Muscle of leg (tissue), 11 donors: ENCODE data around the gene ACOX1. TPM values are rescaled to one million over a fixed set of nuclear protein-coding genes. Genes with fewer than 3 reads are reported as not detected.

ENCODE experiments used
- DNase-seq: peaks from one replicate; pipeline ENCODE4 v3.0.0; 2013
- H3K27ac ChIP-seq: one replicate; pipeline ENCODE4 v1.5.1; 2013; ENCODE audit warnings: mild to moderate bottlenecking, low read length, control low read depth
- H3K27me3 ChIP-seq: one replicate; pipeline ENCODE4 v1.6.1; 2013; ENCODE audit warnings: low read length; ENCODE audit not compliant: control insufficient read depth, insufficient read depth
- H3K36me3 ChIP-seq: one replicate; pipeline ENCODE4 v1.6.1; 2013; ENCODE audit warnings: low read length; ENCODE audit not compliant: control insufficient read depth, insufficient read depth
- H3K4me1 ChIP-seq: one replicate; pipeline ENCODE4 v1.6.1; 2013; ENCODE audit warnings: low read length; ENCODE audit not compliant: control insufficient read depth, insufficient read depth
- H3K4me3 ChIP-seq: one replicate; pipeline ENCODE4 v1.5.1; 2013; ENCODE audit warnings: low read length, control low read depth
- H3K9me3 ChIP-seq: replicated peaks from 2 replicates; pipeline ENCODE4 v1.6.1; 2013; ENCODE audit warnings: low read depth, low read length; ENCODE audit not compliant: control insufficient read depth
- WGBS: methylation state at CpG from one replicate; pipeline ENCODE4 v1.1.5; 2013; ENCODE audit warnings: missing lambda C conversion rate; ENCODE audit not compliant: insufficient coverage; 5-methylcytosine and 5-hydroxymethylcytosine counted together
- polyA plus RNA-seq, 8 donors: library from polyadenylated mRNA; unstranded; fragments of 120-200 nt; gene quantifications; one replicate each; pipeline versions ENCODE4 v1.2.1 to v1.2.3, GENCODE V29; 2013; ENCODE audit warnings: inconsistent platforms in 1 of 8, low replicate concordance in 1 of 8; ENCODE audit not compliant: insufficient read length in 8 of 8, insufficient read depth in 1 of 8
- total RNA-seq: library from RNA; stranded (reverse); fragments of 120-200 nt; gene quantifications from one replicate; pipeline ENCODE4 v1.2.4, GENCODE V29; 2013

Gene ACOX1
- total and polyA plus RNA-seq, 9 donors, result 14.6 to 23.2 (median 18.8) TPM

- no peaks in the 10 kb centered on the region for H3K9me3 ChIP-seq
- peaks cover 24% of the 10 kb centered on the region for H3K4me1 ChIP-seq
- no peak within 1 kb of the TSS for H3K27ac ChIP-seq
- H3K4me3 ChIP-seq, result no peak within 1 kb of the TSS
- no peaks in the 10 kb centered on the region for H3K27me3 ChIP-seq
- no peak for DNase-seq
- WGBS, result 85% methylated on average over 20 of the region's 21 CpGs
- H3K36me3 ChIP-seq, result peaks cover 21% of the 10 kb centered on the region
Observed at GRCh38 chr17:76000755-76001521, 22.0 kb upstream of the ACOX1 start, which contains the start of gene CDK3. Gene CDK3, plus strand, starts transcription at chr17:76000855. Its CDS starts 571 bp downstream, at chr17:76001426.

GRCh38 chr17:76000016-76000754 lies 21.2 kb upstream of the ACOX1 start:
- Histone ChIP-seq H3K36me3 (peaks cover 26% of the 10 kb centered on the region), H3K9me3 (no peaks in the 10 kb centered on the region), H3K27me3 (no peaks in the 10 kb centered on the region), H3K4me1 (peaks cover 16% of the 10 kb centered on the region), H3K4me3 (no peak overlapping the region), H3K27ac (no peak overlapping the region)
- 61% methylated on average over 20 of the region's 31 CpGs for WGBS
- no peak for DNase-seq

GRCh38 chr17:75998327-75998795 lies 19.4 kb upstream of the ACOX1 start:
- H3K4me1 ChIP-seq, result peaks cover 7% of the 10 kb centered on the region
- 95% methylated on average over 8 of the region's 9 CpGs for WGBS
- no peaks in the 10 kb centered on the region for H3K9me3 ChIP-seq
- no peak overlapping the region for H3K4me3 ChIP-seq
- no peak overlapping the region for H3K27ac ChIP-seq
- peaks cover 27% of the 10 kb centered on the region for H3K36me3 ChIP-seq
- no peak for DNase-seq
- no peaks in the 10 kb centered on the region for H3K27me3 ChIP-seq

- H3K9me3 ChIP-seq, result no peaks in the 10 kb centered on the region
- peaks cover 28% of the 10 kb centered on the region for H3K36me3 ChIP-seq
- H3K4me3 ChIP-seq, result no peak overlapping the region
- H3K4me1 ChIP-seq, result peaks cover 7% of the 10 kb centered on the region
- H3K27ac ChIP-seq, result no peak overlapping the region
- peak; percentile 51 for DNase-seq
- H3K27me3 ChIP-seq, result no peaks in the 10 kb centered on the region
- WGBS, result 22% methylated on average over 17 of the region's 18 CpGs
Observed at GRCh38 chr17:75996665-75997590, 18.0 kb upstream of the ACOX1 start.

GRCh38 chr17:75995385-75995925 lies 16.5 kb upstream of the ACOX1 start:
- WGBS, result 85% methylated on average over 7 of the region's 7 CpGs
- DNase-seq, result no peak
- Histone ChIP-seq H3K36me3 (peaks cover 24% of the 10 kb centered on the region), H3K4me3 (no peak overlapping the region), H3K9me3 (no peaks in the 10 kb centered on the region), H3K27me3 (no peaks in the 10 kb centered on the region), H3K27ac (no peak overlapping the region), H3K4me1 (peaks cover 7% of the 10 kb centered on the region)

GRCh38 chr17:75994802-75995370 lies 15.9 kb upstream of the ACOX1 start:
- H3K9me3 ChIP-seq, result no peaks in the 10 kb centered on the region
- H3K27me3 ChIP-seq, result no peaks in the 10 kb centered on the region
- DNase-seq, result no peak
- WGBS, result 93% methylated on average over 3 of the region's 5 CpGs
- no peak overlapping the region for H3K4me3 ChIP-seq
- H3K36me3 ChIP-seq, result peaks cover 20% of the 10 kb centered on the region
- H3K27ac ChIP-seq, result no peak overlapping the region
- peaks cover 7% of the 10 kb centered on the region for H3K4me1 ChIP-seq

- WGBS, result 94% methylated on average over 8 of the region's 9 CpGs
- Histone ChIP-seq H3K9me3 (no peaks in the 10 kb centered on the region), H3K4me1 (no peaks in the 10 kb centered on the region), H3K36me3 (peaks cover 24% of the 10 kb centered on the region), H3K27me3 (no peaks in the 10 kb centered on the region), H3K4me3 (no peak overlapping the region), H3K27ac (no peak overlapping the region)
- no peak for DNase-seq
Observed at GRCh38 chr17:75991396-75991795, 12.4 kb upstream of the ACOX1 start.

- Histone ChIP-seq H3K4me1 (no peaks in the 10 kb centered on the region), H3K27ac (no peak overlapping the region), H3K9me3 (no peaks in the 10 kb centered on the region), H3K36me3 (peaks cover 20% of the 10 kb centered on the region), H3K27me3 (no peaks in the 10 kb centered on the region), H3K4me3 (no peak overlapping the region)
- no peak for DNase-seq
- 65% methylated on average over 2 of the region's 4 CpGs for WGBS
Observed at GRCh38 chr17:75987041-75987440, 8.1 kb upstream of the ACOX1 start.

GRCh38 chr17:75985986-75986385 lies 7.0 kb upstream of the ACOX1 start:
- Histone ChIP-seq H3K9me3 (no peaks in the 10 kb centered on the region), H3K4me1 (no peaks in the 10 kb centered on the region), H3K27ac (no peak overlapping the region), H3K4me3 (no peak overlapping the region), H3K27me3 (no peaks in the 10 kb centered on the region), H3K36me3 (peaks cover 14% of the 10 kb centered on the region)
- WGBS, result no CpG with 5 or more reads among the region's 4 CpGs
- no peak for DNase-seq
